Activated CD4-positive, alpha-beta T cell treated with anti-CD3 and anti-CD28 coated beads for 36 hours (primary cell): Measurements from ENCODE around the gene RUNX2. TPM values are rescaled to one million over a fixed set of nuclear protein-coding genes. Genes with fewer than 3 reads are reported as not detected.

Experiments
- ATAC-seq: fragments of 200-7000 bp; cut with Tn5 transposase; one replicate; pipeline ENCODE4 v1.10.0; 2021; ENCODE audit warnings: mild to moderate bottlenecking, moderate library complexity
- CTCF ChIA-PET: fragments of 350-600 bp; sonication (Branson Sonifier 250); formaldehyde crosslinking; loops from one replicate; lab custom pipeline; 2021; ENCODE audit warnings: antibody characterized with exemption; lab: Charles Lee
- POLR2A ChIA-PET: fragments of 350-600 bp; sonication (Branson Sonifier 250); formaldehyde crosslinking; loops from one replicate; lab custom pipeline; 2021; ENCODE audit warnings: antibody characterized with exemption, inconsistent platforms; lab: Charles Lee
- DNase-seq: peaks from one replicate; pipeline ENCODE4 v3.0.0-alpha.2; 2020
- H3K27ac Mint-ChIP-seq: one replicate; pipeline ENCODE4 v1.8.0; 2021; ENCODE audit warnings: mixed read lengths
- H3K27me3 Mint-ChIP-seq: one replicate; pipeline ENCODE4 v1.8.0; 2021; ENCODE audit warnings: mixed read lengths
- H3K36me3 Mint-ChIP-seq: one replicate; pipeline ENCODE4 v1.8.0; 2021; ENCODE audit warnings: low read depth, mixed read lengths
- H3K4me1 Mint-ChIP-seq: one replicate; pipeline ENCODE4 v1.8.0; 2021; ENCODE audit warnings: mixed read lengths
- H3K4me3 Mint-ChIP-seq: one replicate; pipeline ENCODE4 v1.8.0; 2021; ENCODE audit warnings: mild to moderate bottlenecking, moderate library complexity, mixed read lengths
- H3K9me3 Mint-ChIP-seq: one replicate; pipeline ENCODE4 v1.8.0; 2021; ENCODE audit warnings: low read depth, mixed read lengths
- intact Hi-C, 2 experiments: fragments of 100-400 bp; cut with DNase I in 1 of 2; cut with micrococcal nuclease in 1 of 2; formaldehyde crosslinking; loops; one replicate each; pipeline versions ENCODE4 v1.14.2 to v1.15.1; 2022 to 2024; cut with DNase I, micrococcal nuclease
- total RNA-seq, 2 experiments: library from RNA; stranded (reverse); gene quantifications; one replicate each; pipeline ENCODE4 v1.2.3, GENCODE V29; 2021

Gene RUNX2
- total RNA-seq, 2 experiments from 2014 or later, result 14.6 to 18.1 TPM

DNA sequence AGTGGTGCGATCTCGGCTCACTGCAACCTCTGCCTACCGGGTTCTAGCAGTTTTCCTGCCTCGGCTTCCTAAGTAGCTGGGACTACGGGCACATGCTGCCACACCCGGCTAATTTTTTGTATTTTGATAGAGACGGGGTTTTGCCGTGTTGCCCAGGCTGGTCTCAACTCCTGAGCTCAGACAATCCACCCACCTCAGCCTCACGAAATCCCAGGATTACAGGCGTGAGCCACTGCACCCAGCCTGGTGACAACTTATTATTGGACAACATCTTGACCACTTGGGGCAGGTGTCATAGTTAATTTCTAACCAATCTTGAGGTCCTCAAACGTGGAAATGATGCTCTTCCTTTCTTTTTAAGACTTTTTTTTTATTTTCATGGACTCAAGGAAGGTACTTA, 383.9 kb downstream of the RUNX2 start:
- ChIA-PET CTCF (interaction anchor here (0.6 to 1.9 kb wide), 3 partner anchors 17 to 926 kb away, joined by 3 to 6 read pairs (median 3); no protein-coding TSS in a partner anchor), POLR2A (interaction anchor here (1.0 kb wide), 1 partner anchor 334 kb away, joined by 3 read pairs; the partner anchor contains the start of gene SUPT3H)
- Mint-ChIP-seq H3K4me3 (no peak overlapping the region), H3K4me1 (peaks cover 43% of the 10 kb centered on the region), H3K9me3 (no peaks in the 10 kb centered on the region), H3K36me3 (no peaks in the 10 kb centered on the region), H3K27me3 (peaks cover 2% of the 10 kb centered on the region), H3K27ac (peak overlapping the region; percentile 83)
- intact Hi-C loops, result loop anchor here (5.0 to 10.0 kb wide), 5 partner anchors 125 to 1070 kb away; no protein-coding TSS in a partner anchor
- DNase-seq (no peak), ATAC-seq (no peak)

DNA sequence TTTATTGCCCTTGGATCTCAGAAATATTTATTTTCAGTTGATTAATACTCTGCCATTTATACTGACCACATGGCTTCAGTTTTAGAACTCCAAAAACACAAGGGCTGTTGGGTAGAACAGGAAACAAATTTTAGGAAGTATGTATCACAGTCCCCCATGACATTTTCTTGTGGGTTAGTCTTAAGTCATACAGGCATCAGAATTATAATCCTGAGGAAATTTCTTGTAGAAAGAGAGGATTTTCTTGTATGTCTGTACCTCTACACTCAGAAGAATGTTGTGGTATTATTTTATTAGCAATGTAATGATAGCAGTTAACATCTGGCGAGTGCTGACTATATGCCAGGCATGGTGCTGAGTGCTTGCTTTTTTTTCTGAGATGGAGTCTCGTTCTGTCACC, 384.7 kb downstream of the RUNX2 start:
- Mint-ChIP-seq H3K27ac (peak overlapping the region; percentile 83), H3K9me3 (no peaks in the 10 kb centered on the region), H3K4me3 (no peak overlapping the region), H3K36me3 (no peaks in the 10 kb centered on the region), H3K27me3 (peaks cover 2% of the 10 kb centered on the region), H3K4me1 (peaks cover 46% of the 10 kb centered on the region)
- ChIA-PET CTCF (no interaction called here), POLR2A (no interaction called here)
- no peak for DNase-seq
- no peak for ATAC-seq
- intact Hi-C loops, result loop anchor here (5.0 to 10.0 kb wide), 5 partner anchors 125 to 1070 kb away; no protein-coding TSS in a partner anchor

Other genes with a start within 250 kb of the RUNX2 start
- gene SUPT3H, start 49.6 kb downstream of the RUNX2 start, total RNA-seq, result 10 to 100 TPM; 15.5 TPM